HUDEP-2 (cell line): ENCODE measurements around the gene RMND5B.

ENCODE experiments used
- DNase-seq, 76 experiments: peaks; one replicate each; lab custom pipeline; 2025; ENCODE audit not compliant: unreplicated experiment in 76 of 76; lab: John Stamatoyannopoulos, UW

The RMND5B gene

GRCh38 chr5:178113141-178113787 lies 17.6 kb upstream of the RMND5B start, which contains the start of gene N4BP3:
TSS of gene N4BP3 (plus strand) at chr5:178113532. CDS start at chr5:178119584, 6,052 bp downstream.
- DNase-seq = peak in 41 of 76 experiments; percentile 3 to 55 (median 34)

DNA sequence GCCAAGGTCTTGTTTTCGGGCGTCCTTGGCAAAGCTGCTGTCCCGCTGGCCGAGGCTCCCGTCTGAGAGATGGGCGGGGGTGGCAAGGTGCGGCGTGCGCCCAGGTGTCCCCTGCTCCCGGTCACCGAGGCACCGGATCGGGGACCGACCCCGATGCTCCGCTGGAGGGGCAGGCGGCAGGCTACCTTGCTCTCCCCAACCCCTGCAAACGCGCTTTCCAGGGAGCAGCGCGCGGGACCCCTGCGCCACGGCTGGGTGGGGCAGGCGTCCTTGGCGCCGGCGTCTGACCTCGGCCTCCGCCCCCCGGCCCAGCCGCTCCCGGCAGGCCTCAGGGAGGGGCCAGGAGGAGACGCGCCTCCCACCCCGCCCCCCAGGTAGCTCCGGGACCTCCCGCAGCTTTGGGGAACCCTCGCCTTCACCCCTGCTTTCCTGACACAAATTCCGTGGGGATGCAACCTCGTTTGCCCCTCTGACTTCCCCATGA lies 16.9 kb upstream of the RMND5B start:
- no peak for DNase-seq

- peak in 55 of 76 experiments; percentile 9 to 68 (median 43) for DNase-seq
These were observed 16.3 kb upstream of the RMND5B start for GRCh38 chr5:178114325-178115135.

DNA sequence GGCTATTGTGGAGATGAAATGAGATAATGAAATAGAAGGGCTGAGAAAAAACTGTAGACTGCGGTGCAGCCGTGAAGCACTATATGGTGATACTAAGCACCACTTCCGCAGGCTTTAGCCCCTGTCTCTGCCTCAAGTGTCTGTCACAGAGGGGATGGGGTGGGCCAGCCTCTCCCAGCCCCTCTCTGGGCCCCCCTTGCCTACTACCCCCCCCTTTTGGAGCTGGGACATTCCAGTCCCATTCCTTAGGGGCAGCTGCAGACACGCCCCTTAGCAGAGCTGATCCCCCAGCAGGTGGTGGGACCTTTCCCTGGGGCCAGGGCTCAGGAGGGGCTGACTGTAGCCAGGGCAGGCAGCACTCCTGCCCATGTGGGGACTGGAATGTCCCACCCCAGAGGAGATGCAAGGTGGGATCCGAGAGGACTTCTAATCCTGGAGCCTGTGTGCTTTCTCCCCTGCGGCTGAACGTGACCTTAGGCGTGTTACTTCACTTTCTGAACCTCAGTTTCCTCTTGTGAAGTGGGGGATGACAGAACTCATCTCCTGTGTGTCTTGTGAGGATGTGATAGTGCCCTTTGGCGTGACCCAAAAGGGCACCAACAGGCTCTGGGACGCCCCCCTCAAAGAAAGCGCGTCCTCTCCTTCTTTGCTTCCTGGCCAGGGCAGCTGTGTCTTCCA lies 15.5 kb upstream of the RMND5B start:
- no peak for DNase-seq

DNA sequence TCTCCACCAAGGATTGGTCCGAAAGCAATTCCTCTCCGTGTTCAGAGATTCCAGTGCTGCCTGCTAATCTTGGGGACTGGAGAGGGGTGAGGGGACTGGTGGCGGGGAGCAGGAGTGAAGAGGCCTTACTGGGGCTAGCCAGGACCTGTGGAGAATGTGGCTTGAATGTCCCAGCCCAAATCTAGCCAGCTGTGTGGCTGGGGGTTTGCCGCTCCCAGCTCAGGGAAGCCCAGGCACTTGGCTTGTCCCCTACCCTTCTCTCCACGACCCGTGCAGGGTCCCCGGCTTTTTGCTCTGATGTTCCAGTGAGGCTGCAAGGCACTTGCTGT lies 15.0 kb upstream of the RMND5B start:
- DNase-seq = no peak

- DNase-seq = peak in 22 of 76 experiments; percentile 2 to 37 (median 16)
These were observed 14.5 kb upstream of the RMND5B start for GRCh38 chr5:178116143-178116885.

DNA sequence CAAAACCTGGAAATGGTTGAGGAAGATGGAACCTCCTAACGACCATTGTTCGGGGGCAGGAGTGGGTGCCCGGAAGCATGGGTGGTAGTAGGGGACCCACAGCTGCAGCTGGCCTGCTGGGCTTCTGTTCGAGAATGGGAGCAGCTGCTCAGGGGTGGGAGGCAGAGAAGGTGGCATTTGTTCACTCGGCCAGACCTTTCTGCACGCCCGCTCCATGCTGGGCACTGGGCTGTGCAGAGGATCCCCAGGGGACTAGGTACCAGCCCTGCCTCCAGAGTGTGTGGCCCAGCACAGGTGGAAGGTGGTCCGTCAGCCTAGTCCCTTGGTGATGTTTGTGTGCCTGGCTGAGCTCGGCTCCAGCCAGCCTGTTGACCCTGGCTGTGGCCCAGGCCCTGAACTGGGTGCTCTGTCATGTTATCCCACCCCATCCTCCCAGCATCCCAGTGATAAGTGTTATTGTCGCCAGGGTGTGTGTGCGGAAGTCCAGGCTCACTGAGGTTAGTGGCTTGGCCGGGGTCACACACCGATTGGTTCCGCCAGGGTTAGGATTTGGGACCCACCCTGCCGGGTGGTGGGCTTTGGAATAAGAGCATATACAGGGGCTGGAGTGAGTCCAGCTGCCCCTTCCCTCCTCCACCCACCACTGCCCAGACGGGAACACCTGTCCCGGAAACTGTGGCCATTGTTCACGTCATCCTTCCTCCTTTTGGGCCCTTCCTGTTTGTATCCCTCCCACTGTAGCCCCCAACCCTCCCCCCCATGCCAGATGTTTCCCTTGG lies 12.7 kb upstream of the RMND5B start:
- no peak for DNase-seq

DNA sequence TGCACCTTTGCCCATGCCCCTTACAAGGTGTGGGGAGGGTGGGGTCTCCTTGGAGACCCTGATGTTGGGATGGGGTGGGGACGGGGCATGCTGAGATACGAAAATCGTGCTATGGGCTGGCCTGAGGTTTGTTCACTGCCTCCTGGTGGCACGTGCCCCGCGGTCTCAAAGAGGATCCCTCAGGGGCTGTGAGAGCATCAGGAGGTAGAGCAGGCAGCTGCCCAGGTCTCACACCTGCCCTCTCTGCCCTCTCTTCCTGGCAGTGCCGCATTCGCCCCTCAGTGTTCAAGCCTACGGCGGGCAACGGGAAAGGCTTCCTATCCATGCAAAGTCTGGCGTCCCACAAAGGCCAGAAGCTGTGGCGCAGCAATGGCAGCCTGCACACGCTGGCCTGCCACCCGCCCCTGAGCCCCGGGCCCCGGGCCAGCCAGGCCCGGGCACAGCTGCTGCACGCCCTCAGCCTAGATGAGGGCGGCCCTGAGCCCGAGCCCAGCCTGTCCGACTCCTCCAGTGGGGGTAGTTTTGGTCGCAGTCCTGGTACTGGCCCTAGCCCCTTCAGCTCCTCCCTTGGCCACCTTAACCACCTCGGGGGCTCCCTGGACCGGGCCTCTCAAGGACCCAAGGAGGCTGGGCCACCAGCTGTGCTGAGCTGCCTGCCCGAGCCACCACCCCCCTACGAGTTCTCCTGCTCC lies 10.8 kb upstream of the RMND5B start:
- no peak for DNase-seq

DNA sequence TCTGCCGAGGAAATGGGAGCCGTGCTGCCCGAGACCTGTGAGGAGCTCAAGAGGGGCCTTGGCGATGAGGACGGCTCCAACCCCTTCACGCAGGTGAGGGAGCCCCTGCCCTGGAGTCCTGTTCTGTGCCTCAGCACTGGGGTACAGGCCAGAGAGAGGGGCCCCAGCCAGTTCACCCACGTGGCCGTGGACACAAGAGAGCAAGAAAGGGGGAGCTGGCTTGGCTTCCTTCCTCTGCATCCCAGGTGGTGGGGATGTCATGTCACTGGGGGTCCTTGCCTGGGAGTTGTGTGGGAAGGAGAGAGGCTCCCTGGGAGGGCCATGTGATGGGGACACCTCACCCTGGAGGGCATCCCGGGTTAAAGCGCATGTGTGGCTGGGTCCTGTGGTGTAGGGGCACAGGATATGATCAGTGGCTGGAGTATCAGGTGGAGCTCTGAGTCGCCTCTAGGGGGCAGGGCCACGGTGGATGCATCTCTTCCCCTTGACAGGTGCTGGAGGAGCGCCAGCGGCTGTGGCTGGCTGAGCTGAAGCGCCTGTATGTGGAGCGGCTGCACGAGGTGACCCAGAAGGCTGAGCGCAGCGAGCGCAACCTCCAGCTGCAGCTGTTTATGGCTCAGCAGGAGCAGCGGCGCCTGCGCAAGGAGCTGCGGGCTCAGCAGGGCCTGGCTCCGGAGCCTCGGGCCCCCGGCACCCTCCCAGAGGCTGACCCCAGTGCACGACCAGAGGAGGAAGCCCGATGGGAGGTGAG lies 10.0 kb upstream of the RMND5B start:
- DNase-seq = peak in 70 of 76 experiments; percentile 19 to 89 (median 74)

- DNase-seq = no peak
These were observed 9.2 kb upstream of the RMND5B start for GRCh38 chr5:178121391-178122276.

DNA sequence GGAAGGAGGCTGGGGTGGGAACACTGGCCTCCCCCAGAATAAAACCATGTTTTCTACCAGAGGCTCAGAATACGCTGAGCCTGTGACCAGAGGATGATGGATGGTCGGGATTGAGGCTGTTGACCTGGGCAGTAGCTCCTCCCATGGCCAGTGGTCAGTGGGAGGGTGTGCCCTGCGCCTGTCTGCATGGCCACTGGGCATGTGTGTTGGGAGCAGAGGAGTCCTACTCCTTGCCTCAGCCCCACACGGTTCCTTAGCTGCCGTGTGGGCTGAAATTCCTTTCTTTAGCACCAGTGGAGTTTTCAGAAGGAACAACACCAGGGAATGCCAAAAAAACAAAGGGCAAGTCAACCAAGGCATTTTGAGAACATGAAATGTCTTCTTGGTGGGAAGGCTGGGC lies 8.5 kb upstream of the RMND5B start:
- DNase-seq = no peak

DNA sequence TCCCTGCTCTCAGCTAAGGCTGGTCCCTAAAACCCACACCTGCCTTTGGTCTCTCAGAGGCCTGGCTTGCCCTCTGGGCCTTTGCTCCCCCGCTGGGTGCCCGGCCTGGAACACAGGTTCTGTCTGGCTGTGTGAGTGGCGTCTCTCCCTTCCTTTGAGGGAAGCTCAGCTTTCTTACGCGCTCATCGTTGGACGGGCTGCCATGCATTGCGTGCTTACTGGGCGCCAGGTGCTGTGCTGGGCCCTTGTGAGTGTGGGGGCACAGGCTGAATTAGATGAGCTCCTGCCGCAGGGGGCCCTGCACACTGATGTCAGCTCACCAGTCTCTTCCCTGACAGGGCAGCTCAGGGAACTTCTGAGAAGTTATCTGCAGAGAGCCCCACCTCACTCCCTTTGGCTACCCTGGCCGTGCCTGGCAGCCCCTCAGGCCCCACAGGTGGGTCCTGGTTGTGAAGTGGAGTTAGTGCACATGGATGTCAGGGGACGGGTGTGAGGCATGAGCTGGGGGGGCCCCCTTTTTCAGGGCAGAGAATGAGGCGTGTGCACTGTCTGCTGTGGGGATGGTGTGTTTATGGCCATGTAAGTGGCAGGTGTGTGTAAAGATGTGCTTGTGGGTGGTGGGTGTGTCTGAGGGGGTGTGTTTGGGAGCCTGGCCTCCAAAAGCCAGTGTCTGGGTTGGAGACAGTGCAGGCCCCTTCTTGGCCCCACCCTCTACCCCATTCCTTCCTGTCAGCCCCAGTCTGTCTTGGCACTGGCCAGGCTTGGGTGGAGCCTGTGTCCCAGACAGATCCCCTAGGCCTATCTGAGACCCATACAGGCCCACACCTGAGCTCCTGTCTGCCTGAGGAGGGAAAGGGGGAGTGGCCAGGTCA lies 7.5 kb upstream of the RMND5B start:
- peak in 46 of 76 experiments; percentile 5 to 65 (median 46) for DNase-seq

- peak in 12 of 76 experiments; percentile 6 to 50 (median 28) for DNase-seq
These were observed 6.6 kb upstream of the RMND5B start for GRCh38 chr5:178123966-178124925.

DNA sequence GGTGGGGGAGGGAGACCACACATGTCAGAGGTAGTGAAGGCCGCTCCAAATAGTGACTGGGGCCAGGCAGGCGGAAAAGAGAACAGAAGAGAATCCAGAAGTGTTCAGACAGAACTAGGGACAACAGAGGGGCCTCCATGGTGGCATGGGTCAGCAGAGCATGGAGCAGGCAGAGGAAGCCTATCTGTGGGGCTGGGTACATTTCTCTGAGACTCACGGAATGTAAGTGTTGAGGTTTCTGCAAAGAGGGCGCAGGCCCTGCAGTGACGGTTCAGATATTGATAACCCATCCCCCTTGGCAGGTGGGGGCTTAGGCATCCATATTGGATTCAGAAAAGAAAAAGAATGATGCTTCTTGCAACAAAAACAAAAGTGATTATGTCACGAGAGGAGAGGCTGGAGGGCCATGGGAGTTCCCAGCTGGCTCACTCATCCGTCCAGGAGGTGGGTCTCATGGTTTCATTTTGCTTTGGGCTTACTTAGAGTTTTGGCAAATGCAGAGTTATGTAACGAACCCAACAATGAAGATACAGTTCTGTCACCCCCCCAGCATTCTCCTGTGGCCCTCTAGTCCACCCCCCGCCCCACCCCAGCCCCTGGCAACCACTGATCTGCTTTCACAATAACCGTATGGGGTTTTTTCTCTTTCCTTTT lies 5.4 kb upstream of the RMND5B start:
- no peak for DNase-seq

- peak in 16 of 76 experiments; percentile 7 to 44 (median 22) for DNase-seq
These were observed 4.3 kb upstream of the RMND5B start for GRCh38 chr5:178126556-178126955.
